ENCODE measurements around the gene RIPOR2. TPM values are rescaled to one million over a fixed set of nuclear protein-coding genes. Genes with fewer than 3 reads are reported as not detected.

The RIPOR2 gene
- total and polyA plus RNA-seq, 7 experiments from 2014 or later, result 246 to 813 (median 532) TPM

- ChIA-PET POLR2A (interaction anchor here (1.0 to 2.8 kb wide), 8 partner anchors 8 to 48 kb away, joined by 3 to 22 read pairs (median 4); partner anchors contain the start of gene RIPOR2), CTCF (interaction anchor here (1.0 to 2.4 kb wide), 6 partner anchors 11 to 130 kb away, joined by 3 to 9 read pairs (median 6); no protein-coding TSS in a partner anchor)
- Mint-ChIP-seq H3K36me3 (peaks cover 0 to 44% (median 39%) of the 10 kb centered on the region in 5 donors), H3K27me3 (no peaks in the 10 kb centered on the region), H3K27ac (peak overlapping the region; percentile 12 to 91 (median 83)), H3K4me1 (peaks cover 54 to 96% (median 90%) of the 10 kb centered on the region in 7 donors), H3K4me3 (peak overlapping the region in 8 of 10 donors; percentile 3 to 66 (median 34)), H3K9me3 (no peaks in the 10 kb centered on the region)
- intact Hi-C loops (cut with micrococcal nuclease), result loop anchor here in 1 of 2 donors (1.0 to 2.0 kb wide), 3 partner anchors 12 to 21 kb away; no protein-coding TSS in a partner anchor
- Histone ChIP-seq H3K27me3 (ENCODE audit: control insufficient read depth in 2 of 2, insufficient read depth in 2 of 2, low read length in 2 of 2) (no peaks in the 10 kb centered on the region), H3K4me1 (ENCODE audit: control insufficient read depth in 2 of 2, insufficient read depth in 2 of 2, low read length in 2 of 2) (peaks cover 54 to 63% of the 10 kb centered on the region in 2 donors), H3K36me3 (ENCODE audit: control insufficient read depth in 2 of 3, insufficient read depth in 3 of 3, low read length in 3 of 3) (peaks cover 0 to 22% (median 14%) of the 10 kb centered on the region in 3 experiments), H3K4me3 (ENCODE audit: low read length) (no peak overlapping the region), H3K9me3 (ENCODE audit: control insufficient read depth in 2 of 3, low read length in 3 of 3) (no peaks in the 10 kb centered on the region), H3K27ac (ENCODE audit: low read depth, low read length) (peak overlapping the region; percentile 33)
- DNase-seq (no peak), ATAC-seq (no peak)
Measured at GRCh38 chr6:24887545-24888140, 48.1 kb downstream of the RIPOR2 start.

- ChIA-PET POLR2A (interaction anchor here (0.9 to 1.7 kb wide), 5 partner anchors 15 to 123 kb away, joined by 3 to 11 read pairs (median 4); no protein-coding TSS in a partner anchor), CTCF (interaction anchor here (1.2 to 1.4 kb wide), 3 partner anchors 26 to 134 kb away, joined by 3 to 4 read pairs (median 3); no protein-coding TSS in a partner anchor)
- peaks cover 13 to 29% (median 14%) of the 10 kb centered on the region in 3 experiments for H3K36me3 ChIP-seq (ENCODE audit: control insufficient read depth in 2 of 3, insufficient read depth in 3 of 3, low read length in 3 of 3)
- ATAC-seq, result no peak
- intact Hi-C loops (cut with micrococcal nuclease), result loop anchor here in 1 of 2 donors (1.0 kb wide), 1 partner anchor 8 kb away; no protein-coding TSS in a partner anchor
- no peaks in the 10 kb centered on the region for H3K9me3 ChIP-seq (ENCODE audit: control insufficient read depth in 2 of 3, low read length in 3 of 3)
- no peak overlapping the region for H3K4me3 ChIP-seq (ENCODE audit: low read length)
- H3K27ac ChIP-seq (ENCODE audit: low read depth, low read length), result peak overlapping the region; percentile 57
- no peaks in the 10 kb centered on the region for H3K27me3 ChIP-seq (ENCODE audit: control insufficient read depth in 2 of 2, insufficient read depth in 2 of 2, low read length in 2 of 2)
- Mint-ChIP-seq H3K4me3 (peak overlapping the region; percentile 29 to 82 (median 61)), H3K27me3 (no peaks in the 10 kb centered on the region), H3K9me3 (peaks cover 0 to 4% (median 0%) of the 10 kb centered on the region in 11 donors), H3K27ac (peak overlapping the region; percentile 3 to 93 (median 91)), H3K4me1 (peaks cover 55 to 99% (median 90%) of the 10 kb centered on the region in 7 donors), H3K36me3 (peaks cover 0 to 66% (median 55%) of the 10 kb centered on the region in 5 donors)
- peaks cover 59 to 63% of the 10 kb centered on the region in 2 donors for H3K4me1 ChIP-seq (ENCODE audit: control insufficient read depth in 2 of 2, insufficient read depth in 2 of 2, low read length in 2 of 2)
- peak in 1 of 9 donors; percentile 34 for DNase-seq
Measured at GRCh38 chr6:24883618-24884017, 52.1 kb downstream of the RIPOR2 start.

GRCh38 chr6:24882835-24883555 lies 52.8 kb downstream of the RIPOR2 start:
- ATAC-seq (no peak), DNase-seq (no peak)
- Mint-ChIP-seq H3K4me1 (peaks cover 57 to 99% (median 90%) of the 10 kb centered on the region in 7 donors), H3K4me3 (peak overlapping the region; percentile 29 to 82 (median 62)), H3K27me3 (no peaks in the 10 kb centered on the region), H3K9me3 (peaks cover 0 to 6% (median under 1%) of the 10 kb centered on the region in 11 donors), H3K36me3 (peaks cover 0 to 73% (median 60%) of the 10 kb centered on the region in 5 donors), H3K27ac (peak overlapping the region; percentile 73 to 93 (median 91))
- POLR2A ChIA-PET, result interaction anchor here (0.7 to 1.7 kb wide), 7 partner anchors 10 to 262 kb away, joined by 3 to 11 read pairs (median 4); no protein-coding TSS in a partner anchor
- Histone ChIP-seq H3K4me3 (ENCODE audit: low read length) (no peak overlapping the region), H3K9me3 (ENCODE audit: control insufficient read depth in 2 of 3, low read length in 3 of 3) (no peaks in the 10 kb centered on the region), H3K27me3 (ENCODE audit: control insufficient read depth in 2 of 2, insufficient read depth in 2 of 2, low read length in 2 of 2) (no peaks in the 10 kb centered on the region), H3K36me3 (ENCODE audit: control insufficient read depth in 2 of 3, insufficient read depth in 3 of 3, low read length in 3 of 3) (peaks cover 13 to 30% (median 14%) of the 10 kb centered on the region in 3 experiments), H3K4me1 (ENCODE audit: control insufficient read depth in 2 of 2, insufficient read depth in 2 of 2, low read length in 2 of 2) (peaks cover 54 to 57% of the 10 kb centered on the region in 2 donors), H3K27ac (ENCODE audit: low read depth, low read length) (peak overlapping the region; percentile 57)
- intact Hi-C loops (cut with micrococcal nuclease), result loop anchor here in 1 of 2 donors (1.0 kb wide), 1 partner anchor 8 kb away; no protein-coding TSS in a partner anchor
- CTCF ChIA-PET, result interaction anchor here (0.7 to 2.0 kb wide), 6 partner anchors 16 to 135 kb away, joined by 3 to 7 read pairs (median 4); no protein-coding TSS in a partner anchor

- H3K4me3 ChIP-seq (ENCODE audit: low read length), result no peak overlapping the region
- peaks cover 0 to 6% (median 0%) of the 10 kb centered on the region in 3 experiments for H3K9me3 ChIP-seq (ENCODE audit: control insufficient read depth in 2 of 3, low read length in 3 of 3)
- CTCF ChIA-PET, result interaction anchor here (1.2 to 2.0 kb wide), 4 partner anchors 15 to 51 kb away, joined by 3 to 7 read pairs (median 4); no protein-coding TSS in a partner anchor
- Mint-ChIP-seq H3K9me3 (peaks cover 0 to 10% (median 3%) of the 10 kb centered on the region in 11 donors), H3K4me3 (peak overlapping the region in 9 of 10 donors; percentile 2 to 82 (median 42)), H3K27ac (peak overlapping the region in 8 of 9 donors; percentile 37 to 93 (median 82)), H3K36me3 (peaks cover 7 to 76% (median 67%) of the 10 kb centered on the region in 5 donors), H3K4me1 (peaks cover 57 to 99% (median 90%) of the 10 kb centered on the region in 7 donors), H3K27me3 (no peaks in the 10 kb centered on the region)
- POLR2A ChIA-PET, result interaction anchor here (0.7 to 2.0 kb wide), 8 partner anchors 9 to 263 kb away, joined by 3 to 11 read pairs (median 6); no protein-coding TSS in a partner anchor
- DNase-seq (no peak), ATAC-seq (no peak)
- H3K27ac ChIP-seq (ENCODE audit: low read depth, low read length), result peak overlapping the region; percentile 57
- no peaks in the 10 kb centered on the region for H3K27me3 ChIP-seq (ENCODE audit: control insufficient read depth in 2 of 2, insufficient read depth in 2 of 2, low read length in 2 of 2)
- peaks cover 13 to 37% (median 14%) of the 10 kb centered on the region in 3 experiments for H3K36me3 ChIP-seq (ENCODE audit: control insufficient read depth in 2 of 3, insufficient read depth in 3 of 3, low read length in 3 of 3)
- peaks cover 51 to 54% of the 10 kb centered on the region in 2 donors for H3K4me1 ChIP-seq (ENCODE audit: control insufficient read depth in 2 of 2, insufficient read depth in 2 of 2, low read length in 2 of 2)
- intact Hi-C loops (cut with micrococcal nuclease), result no loop called here
Measured at GRCh38 chr6:24882295-24882694, 53.5 kb downstream of the RIPOR2 start.

GRCh38 chr6:24881376-24881775 lies 54.4 kb downstream of the RIPOR2 start:
- no peaks in the 10 kb centered on the region for H3K27me3 Mint-ChIP-seq
- Histone ChIP-seq H3K27me3 (ENCODE audit: control insufficient read depth in 2 of 2, insufficient read depth in 2 of 2, low read length in 2 of 2) (no peaks in the 10 kb centered on the region), H3K9me3 (ENCODE audit: control insufficient read depth in 2 of 3, low read length in 3 of 3) (peaks cover 0 to 6% (median 0%) of the 10 kb centered on the region in 3 experiments), H3K36me3 (ENCODE audit: control insufficient read depth in 2 of 3, insufficient read depth in 3 of 3, low read length in 3 of 3) (peaks cover 20 to 46% (median 22%) of the 10 kb centered on the region in 3 experiments), H3K4me3 (ENCODE audit: low read length) (no peak overlapping the region), H3K27ac (ENCODE audit: low read depth, low read length) (peak overlapping the region; percentile 57), H3K4me1 (ENCODE audit: control insufficient read depth in 2 of 2, insufficient read depth in 2 of 2, low read length in 2 of 2) (peaks cover 48 to 53% of the 10 kb centered on the region in 2 donors)
- intact Hi-C loops (cut with micrococcal nuclease), result loop anchor here in 1 of 2 donors (2.0 kb wide), 1 partner anchor 15 kb away; no protein-coding TSS in a partner anchor
- peak overlapping the region; percentile 37 to 93 (median 79) for H3K27ac Mint-ChIP-seq
- ChIA-PET POLR2A (interaction anchor here (1.2 to 2.0 kb wide), 4 partner anchors 8 to 111 kb away, joined by 3 to 8 read pairs (median 6); no protein-coding TSS in a partner anchor), CTCF (interaction anchor here (1.9 to 2.0 kb wide), 2 partner anchors 10 to 15 kb away, joined by 6 to 7 read pairs; no protein-coding TSS in a partner anchor)
- H3K9me3 Mint-ChIP-seq, result peaks cover 0 to 13% (median 3%) of the 10 kb centered on the region in 11 donors
- ATAC-seq, result no peak
- H3K4me1 Mint-ChIP-seq, result peaks cover 57 to 99% (median 90%) of the 10 kb centered on the region in 7 donors
- peaks cover 8 to 77% (median 70%) of the 10 kb centered on the region in 5 donors for H3K36me3 Mint-ChIP-seq
- no peak for DNase-seq
- peak overlapping the region in 8 of 10 donors; percentile 27 to 80 (median 52) for H3K4me3 Mint-ChIP-seq
